IPS DF 4.7 (cell line): ENCODE measurements around the gene AFG1L.
"Not testable (repeated sequence)": the region's sequence is repeated elsewhere in the genome, so short reads cannot be mapped to it uniquely, and the experiment has no call there.

ENCODE experiments used
- DNase-seq: peaks from one replicate; pipeline ENCODE4 v3.0.0-alpha.2; 2013; ENCODE audit warnings: low spot score; ENCODE audit errors: extremely low read depth

The AFG1L gene

DNA sequence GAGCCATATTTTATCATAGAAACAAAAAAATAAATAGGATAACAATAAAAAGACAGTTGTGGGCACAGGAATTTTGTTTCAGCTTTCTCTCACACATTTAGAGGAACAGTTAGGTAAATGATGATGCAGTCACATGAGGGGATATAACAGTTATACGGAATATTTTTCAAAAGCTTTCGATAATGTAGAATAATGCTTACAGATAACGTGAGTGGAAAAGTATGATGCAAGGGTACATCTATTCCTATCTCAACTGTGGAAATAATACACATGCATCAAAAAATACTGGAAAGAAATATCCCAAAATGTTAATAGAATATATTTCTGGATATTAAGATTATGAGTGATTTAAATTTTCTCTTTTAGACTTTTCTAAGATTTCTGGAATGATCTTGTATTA lies 114.0 kb downstream of the AFG1L start:
- no peak for DNase-seq

- not testable (repeated sequence) for DNase-seq
Observed at GRCh38 chr6:108416047-108416833, 121.4 kb downstream of the AFG1L start.

- DNase-seq = no peak
Observed at GRCh38 chr6:108417027-108417426, 122.2 kb downstream of the AFG1L start.

GRCh38 chr6:108419474-108419873 lies 124.6 kb downstream of the AFG1L start:
- DNase-seq = no peak

GRCh38 chr6:108419934-108420609 lies 125.2 kb downstream of the AFG1L start:
- DNase-seq = no peak

DNA sequence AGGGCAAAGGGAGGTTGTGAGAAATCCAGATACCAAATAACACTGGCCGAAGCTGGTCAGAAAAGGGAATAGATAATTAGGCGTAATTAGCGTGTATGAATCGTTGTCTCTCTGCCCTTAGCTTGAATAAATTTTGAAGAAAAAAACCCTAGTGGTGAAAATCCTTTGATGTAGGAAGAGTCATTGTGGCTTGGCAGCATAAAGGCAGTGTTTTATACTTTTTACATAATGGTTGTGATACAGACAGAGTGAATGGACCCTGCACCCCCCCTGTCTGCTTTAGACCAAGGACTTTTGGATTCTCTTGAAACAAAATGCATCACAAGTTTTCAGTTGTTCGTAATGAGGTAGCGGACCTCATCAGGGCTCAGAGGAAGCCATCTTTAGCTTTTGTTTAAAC lies 126.5 kb downstream of the AFG1L start:
- no peak for DNase-seq

DNA sequence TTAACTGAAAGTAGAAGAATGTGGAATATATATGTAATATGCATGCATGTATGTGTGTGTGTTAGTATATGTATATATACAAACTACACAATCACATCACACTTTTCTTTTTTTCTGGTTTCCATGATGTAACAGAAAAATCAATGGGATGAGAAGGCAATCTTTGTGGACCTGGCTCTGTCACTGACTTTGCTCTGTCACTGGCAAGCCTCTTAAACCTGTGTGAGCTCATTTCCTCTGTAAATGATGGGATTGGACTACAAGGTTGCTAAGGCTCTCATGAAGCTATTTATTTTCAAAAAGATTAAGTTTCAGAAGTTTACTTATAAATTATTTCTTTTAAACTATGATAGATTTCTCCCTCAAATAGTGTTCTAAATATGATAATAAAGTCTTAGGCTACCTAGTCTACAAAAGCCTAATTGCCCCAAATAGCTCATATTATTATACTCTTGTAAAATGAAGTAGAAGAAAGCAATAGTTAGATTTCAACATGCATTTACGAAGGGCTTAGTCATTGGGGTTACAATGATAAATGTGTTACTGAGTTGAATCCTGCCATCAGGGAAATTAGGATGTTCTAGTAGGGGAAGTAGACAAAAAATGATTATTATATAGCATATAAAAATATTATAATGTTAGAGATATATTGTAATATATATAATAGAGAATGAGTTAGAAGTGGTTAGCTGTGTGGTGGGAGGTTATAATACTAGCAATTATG lies 129.3 kb downstream of the AFG1L start:
- DNase-seq = no peak

DNA sequence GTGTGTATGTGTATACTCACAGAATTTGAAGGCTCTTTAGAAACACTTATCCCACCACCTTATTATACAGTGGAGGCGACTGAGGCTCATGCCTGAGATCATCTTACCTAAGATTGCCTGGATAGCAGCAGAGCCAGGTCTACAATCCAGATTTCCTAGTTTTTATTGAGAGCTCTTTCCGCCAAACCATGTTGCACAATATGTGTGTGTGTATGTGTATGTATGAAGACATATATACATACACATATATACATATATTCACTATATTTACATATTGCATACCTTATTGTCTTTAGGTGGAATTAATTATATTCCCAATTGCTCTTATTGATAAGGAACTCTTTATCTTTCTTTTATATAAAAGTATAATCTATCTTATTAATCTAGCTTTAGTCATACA lies 130.6 kb downstream of the AFG1L start:
- no peak for DNase-seq

DNA sequence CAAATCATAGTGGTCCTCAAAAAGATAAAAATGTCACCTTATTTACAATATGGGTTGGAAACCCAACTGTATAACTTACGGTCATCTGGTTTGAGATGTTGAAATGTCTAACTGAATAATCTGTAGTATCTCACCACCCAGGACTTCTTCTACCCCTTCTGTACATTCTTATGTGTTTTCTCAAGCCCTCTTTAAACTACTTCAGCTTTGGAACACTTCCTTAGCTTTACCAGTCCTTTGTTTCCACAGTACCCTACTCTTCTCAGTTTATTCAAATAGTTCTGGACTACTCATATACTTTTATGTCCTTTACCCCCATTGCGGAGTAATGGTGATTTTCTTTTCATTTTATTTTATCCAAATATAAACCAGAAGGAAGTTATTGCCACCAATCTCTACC lies 137.3 kb downstream of the AFG1L start:
- DNase-seq = no peak

GRCh38 chr6:108432792-108433191 lies 137.9 kb downstream of the AFG1L start:
- DNase-seq = no peak

DNA sequence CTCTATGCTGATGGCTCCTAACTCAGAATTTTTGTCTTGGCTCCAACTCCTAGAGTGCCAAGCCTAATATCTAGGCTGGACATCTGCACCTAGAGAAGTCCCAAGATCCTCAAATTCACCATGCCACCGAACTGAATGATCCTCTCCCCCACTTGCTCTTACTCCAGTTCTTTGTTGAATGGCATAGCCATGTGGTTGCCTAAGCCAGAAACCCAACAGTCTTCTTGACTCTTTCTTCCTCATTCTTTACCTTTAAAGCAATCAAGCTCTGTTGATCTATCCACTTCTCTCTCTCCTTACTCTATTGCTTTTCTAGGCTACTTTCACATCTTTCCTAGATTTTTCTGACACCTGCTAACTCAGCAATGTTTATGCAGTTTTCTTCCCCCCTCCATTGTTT lies 139.4 kb downstream of the AFG1L start:
- DNase-seq = no peak

- DNase-seq = no peak
Observed at GRCh38 chr6:108435391-108435790, 140.5 kb downstream of the AFG1L start.

GRCh38 chr6:108436771-108437170 lies 141.9 kb downstream of the AFG1L start:
- DNase-seq = no peak

DNA sequence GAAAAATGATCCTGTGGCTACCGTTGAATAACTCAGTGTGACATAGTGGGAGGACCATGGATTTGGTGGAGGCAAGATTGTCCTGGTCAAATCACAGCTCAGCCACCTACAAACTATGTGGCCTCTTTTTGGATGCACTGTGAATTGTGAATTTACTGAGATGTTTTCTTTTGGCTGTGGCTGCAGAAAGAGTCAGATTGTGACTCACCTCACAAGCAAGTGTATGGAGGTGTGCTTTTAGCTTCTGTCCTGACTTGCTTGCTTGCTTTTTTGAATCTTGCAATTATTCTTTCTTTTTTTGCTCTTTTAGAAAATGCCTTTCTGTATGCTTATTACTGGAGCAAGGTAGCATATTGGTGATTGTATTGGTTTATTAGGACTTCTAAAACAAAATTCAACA lies 143.0 kb downstream of the AFG1L start:
- DNase-seq = no peak

DNA sequence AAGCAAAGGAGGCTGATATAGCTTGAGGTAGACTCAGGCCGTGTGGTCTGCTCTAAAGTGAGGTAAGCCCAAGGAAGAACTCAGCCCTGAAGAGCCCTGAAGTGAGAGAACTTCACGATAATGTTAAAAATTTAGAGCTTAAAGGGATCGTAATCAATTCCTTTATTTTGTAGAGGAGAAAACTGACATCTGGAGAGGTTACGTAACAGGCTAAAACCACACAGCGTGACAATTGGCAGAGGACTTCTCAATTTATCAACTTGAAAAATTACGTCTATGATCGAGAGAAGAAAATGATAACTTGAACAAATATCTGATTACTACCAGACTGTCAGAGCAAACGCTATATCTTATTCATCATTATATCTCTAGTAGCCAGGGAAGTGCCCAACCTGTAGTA lies 144.1 kb downstream of the AFG1L start:
- no peak for DNase-seq

DNA sequence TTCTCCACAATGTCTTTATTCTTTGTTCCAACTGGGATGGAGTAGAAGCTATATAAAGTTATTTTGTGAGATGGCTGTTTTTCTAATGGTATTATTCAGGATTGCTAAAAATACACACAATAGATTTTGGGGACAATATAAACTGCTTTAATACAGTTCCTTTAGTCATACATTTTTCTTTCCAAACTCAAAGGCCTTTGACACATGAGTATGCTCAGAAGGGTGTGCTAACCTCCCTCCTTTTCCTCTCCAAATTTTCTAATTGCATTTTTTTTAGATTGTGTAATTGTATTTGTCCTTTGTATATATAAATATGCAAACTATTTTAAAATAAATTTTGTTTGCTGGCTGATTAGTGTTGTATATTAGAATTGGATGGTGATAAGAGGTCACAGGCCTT lies 146.3 kb downstream of the AFG1L start:
- DNase-seq = no peak

DNA sequence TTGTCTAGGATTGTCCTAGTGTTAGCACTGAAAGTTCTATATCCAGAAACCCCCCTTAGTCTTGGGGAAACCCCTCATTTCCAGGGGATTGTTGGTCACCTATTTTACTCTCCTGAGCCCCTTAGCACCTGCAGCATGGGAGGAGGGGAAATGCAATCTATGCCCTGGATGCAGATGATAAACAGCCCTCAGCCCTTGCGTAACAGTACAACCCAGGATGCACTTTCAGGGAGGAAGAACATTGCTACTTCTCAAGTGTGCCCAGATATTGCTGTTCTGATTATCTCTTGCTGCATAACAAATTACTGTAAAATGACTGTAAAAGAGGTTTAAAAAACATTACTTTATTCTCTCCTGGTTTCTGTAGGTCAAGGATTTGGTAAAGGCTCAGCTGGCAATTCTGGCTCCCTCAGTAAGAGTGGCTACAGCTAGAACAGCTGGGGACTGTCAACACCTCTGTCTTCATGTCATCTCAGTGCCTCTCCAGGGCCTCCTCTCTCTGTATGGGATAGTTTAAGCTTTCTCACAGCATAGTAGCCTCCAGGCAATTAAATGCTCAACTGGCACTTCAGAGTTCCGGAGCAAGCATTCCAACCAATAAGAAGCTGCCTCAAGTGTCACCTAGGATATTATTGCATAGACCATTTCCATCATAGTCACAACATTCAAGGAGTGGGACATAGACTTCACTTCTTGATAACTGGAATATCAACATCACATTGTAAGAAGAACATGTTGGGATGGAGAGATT lies 148.1 kb downstream of the AFG1L start:
- DNase-seq = no peak

GRCh38 chr6:108446629-108447150 lies 151.8 kb downstream of the AFG1L start:
- DNase-seq = no peak

DNA sequence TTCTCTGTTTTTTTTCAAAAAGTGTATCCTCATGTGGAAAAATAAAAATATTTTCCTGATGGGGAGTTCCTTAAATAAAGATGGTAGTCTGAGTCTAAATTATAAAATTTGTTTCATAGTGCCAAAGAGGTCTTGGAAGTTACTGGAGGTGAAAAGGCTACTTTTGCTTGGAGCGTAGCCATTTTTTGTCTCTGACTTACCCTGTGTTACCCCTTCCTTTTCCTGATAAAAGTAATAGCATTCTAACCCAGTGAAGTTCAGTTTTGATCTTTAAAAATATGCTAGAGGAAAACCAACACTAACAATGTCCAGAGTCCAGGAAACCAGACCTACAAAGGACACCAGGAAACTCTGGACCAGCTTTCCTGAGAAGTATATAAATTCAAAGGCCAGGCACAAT lies 153.6 kb downstream of the AFG1L start:
- no peak for DNase-seq

DNA sequence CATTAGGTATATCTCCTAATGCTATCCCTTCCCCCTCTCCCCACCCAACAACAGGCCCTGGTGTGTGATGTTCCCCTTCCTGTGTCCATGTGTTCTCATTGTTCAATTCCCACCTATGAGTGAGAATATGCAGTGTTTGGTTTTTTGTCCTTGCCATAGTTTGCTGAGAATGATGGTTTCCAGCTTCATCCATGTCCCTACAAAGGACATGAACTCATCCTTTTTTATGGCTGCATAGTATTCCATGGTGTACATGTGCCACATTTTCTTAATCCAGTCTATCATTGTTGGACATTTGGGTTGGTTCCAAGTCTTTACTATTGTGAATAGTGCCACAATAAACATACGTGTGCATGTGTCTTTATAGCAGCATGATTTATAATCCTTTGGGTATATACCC lies 154.9 kb downstream of the AFG1L start:
- DNase-seq = not testable (repeated sequence)

GRCh38 chr6:108451816-108452215 lies 157.0 kb downstream of the AFG1L start:
- no peak for DNase-seq
